ENCODE results near the gene PSMC2. TPM values are rescaled to one million over a fixed set of nuclear protein-coding genes. Genes with fewer than 3 reads are reported as not detected.

Gene PSMC2
- total RNA-seq, 1 experiment from 2014 or later: 121 TPM

- TF ChIP-seq ERG (CRISPR knock-in tag; IDR thresholded peaks at IDR 0.05): no peak
- TF ChIP-seq, protein P1, sequence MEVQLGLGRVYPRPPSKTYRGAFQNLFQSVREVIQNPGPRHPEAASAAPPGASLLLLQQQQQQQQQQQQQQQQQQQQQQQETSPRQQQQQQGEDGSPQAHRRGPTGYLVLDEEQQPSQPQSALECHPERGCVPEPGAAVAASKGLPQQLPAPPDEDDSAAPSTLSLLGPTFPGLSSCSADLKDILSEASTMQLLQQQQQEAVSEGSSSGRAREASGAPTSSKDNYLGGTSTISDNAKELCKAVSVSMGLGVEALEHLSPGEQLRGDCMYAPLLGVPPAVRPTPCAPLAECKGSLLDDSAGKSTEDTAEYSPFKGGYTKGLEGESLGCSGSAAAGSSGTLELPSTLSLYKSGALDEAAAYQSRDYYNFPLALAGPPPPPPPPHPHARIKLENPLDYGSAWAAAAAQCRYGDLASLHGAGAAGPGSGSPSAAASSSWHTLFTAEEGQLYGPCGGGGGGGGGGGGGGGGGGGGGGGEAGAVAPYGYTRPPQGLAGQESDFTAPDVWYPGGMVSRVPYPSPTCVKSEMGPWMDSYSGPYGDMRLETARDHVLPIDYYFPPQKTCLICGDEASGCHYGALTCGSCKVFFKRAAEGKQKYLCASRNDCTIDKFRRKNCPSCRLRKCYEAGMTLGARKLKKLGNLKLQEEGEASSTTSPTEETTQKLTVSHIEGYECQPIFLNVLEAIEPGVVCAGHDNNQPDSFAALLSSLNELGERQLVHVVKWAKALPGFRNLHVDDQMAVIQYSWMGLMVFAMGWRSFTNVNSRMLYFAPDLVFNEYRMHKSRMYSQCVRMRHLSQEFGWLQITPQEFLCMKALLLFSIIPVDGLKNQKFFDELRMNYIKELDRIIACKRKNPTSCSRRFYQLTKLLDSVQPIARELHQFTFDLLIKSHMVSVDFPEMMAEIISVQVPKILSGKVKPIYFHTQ (CRISPR knock-in tag; IDR thresholded peaks at IDR 0.05): no peak
- TF ChIP-seq OVOL2 (CRISPR knock-in tag; IDR thresholded peaks at IDR 0.05; ENCODE audit: borderline replicate concordance): no peak
- TF ChIP-seq CREB1 (CRISPR knock-in tag; IDR thresholded peaks at IDR 0.05): no peak
- TF ChIP-seq ZNF396 (CRISPR knock-in tag; IDR thresholded peaks at IDR 0.05; ENCODE audit: borderline replicate concordance): no peak
- TF ChIP-seq TP53 (CRISPR knock-in tag; IDR thresholded peaks at IDR 0.05): no peak
- no peak for TF ChIP-seq ZNF317 (CRISPR knock-in tag; IDR thresholded peaks at IDR 0.05; ENCODE audit: borderline replicate concordance, low read depth)
- no peak for TF ChIP-seq ZNF232 (CRISPR knock-in tag; IDR thresholded peaks at IDR 0.05)
These were observed 46.0 kb upstream of the PSMC2 start (continued) for GRCh38 chr7:103301441-103301840.

DNA sequence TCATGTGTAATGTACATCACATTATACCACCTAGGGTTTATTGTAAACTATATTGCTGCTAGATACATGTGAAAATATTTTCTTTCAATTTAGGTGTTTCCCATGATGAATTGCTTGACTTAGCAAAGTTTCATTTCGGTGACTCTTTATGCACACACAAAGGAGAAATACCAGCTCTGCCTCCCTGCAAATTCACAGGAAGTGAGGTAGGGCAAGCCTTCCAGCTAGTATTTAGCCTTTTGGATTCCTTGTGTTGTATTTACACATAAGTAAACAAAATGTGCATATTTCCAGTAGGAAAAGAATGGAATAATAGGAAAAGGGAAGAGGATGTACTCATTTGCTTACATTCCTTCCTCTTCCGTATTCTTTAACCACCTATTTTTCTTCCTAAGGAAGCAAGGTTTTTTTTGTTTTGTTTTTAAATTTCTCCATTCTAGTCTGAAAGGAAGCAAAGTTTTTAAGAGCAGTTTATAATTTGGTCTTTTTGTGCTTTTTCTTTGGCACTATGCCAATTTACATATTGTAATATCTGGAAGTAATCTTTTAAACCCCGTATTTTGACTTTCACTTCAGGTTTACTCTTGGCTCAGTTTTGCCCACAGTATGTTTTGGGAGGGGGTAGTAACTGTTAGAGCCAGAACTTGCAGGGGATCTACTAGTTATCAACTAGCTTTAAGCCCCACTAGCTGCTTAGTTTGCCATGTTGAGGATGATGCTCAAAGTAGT, 39.8 kb upstream of the PSMC2 start:
- ATAC-seq: no peak
- Mint-ChIP-seq H3K27me3 (ENCODE audit: low read depth) (no peaks in the 10 kb centered on the region), H3K9me3 (no peaks in the 10 kb centered on the region), H3K36me3 (peaks cover 78% of the 10 kb centered on the region), H3K4me1 (no peaks in the 10 kb centered on the region), H3K27ac (no peak overlapping the region), H3K4me3 (no peak overlapping the region)
- POLR2A ChIA-PET: no interaction called here
- TF ChIP-seq FOXP1 (CRISPR knock-in tag; IDR thresholded peaks at IDR 0.05; ENCODE audit: borderline replicate concordance): no peak
- no peak for TF ChIP-seq CREM (CRISPR knock-in tag; IDR thresholded peaks at IDR 0.05)
- TF ChIP-seq, protein P2, sequence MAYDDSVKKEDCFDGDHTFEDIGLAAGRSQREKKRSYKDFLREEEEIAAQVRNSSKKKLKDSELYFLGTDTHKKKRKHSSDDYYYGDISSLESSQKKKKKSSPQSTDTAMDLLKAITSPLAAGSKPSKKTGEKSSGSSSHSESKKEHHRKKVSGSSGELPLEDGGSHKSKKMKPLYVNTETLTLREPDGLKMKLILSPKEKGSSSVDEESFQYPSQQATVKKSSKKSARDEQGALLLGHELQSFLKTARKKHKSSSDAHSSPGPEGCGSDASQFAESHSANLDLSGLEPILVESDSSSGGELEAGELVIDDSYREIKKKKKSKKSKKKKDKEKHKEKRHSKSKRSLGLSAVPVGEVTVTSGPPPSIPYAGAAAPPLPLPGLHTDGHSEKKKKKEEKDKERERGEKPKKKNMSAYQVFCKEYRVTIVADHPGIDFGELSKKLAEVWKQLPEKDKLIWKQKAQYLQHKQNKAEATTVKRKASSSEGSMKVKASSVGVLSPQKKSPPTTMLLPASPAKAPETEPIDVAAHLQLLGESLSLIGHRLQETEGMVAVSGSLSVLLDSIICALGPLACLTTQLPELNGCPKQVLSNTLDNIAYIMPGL (CRISPR knock-in tag; IDR thresholded peaks at IDR 0.05): no peak
- TF ChIP-seq, protein P1 (CRISPR knock-in tag; IDR thresholded peaks at IDR 0.05): no peak
- no peak for TF ChIP-seq ZNF121 (CRISPR knock-in tag; IDR thresholded peaks at IDR 0.05)
- TF ChIP-seq E2F4 (CRISPR knock-in tag; IDR thresholded peaks at IDR 0.05; ENCODE audit: borderline replicate concordance, low read depth): no peak
- no peak for TF ChIP-seq GTF2I (CRISPR knock-in tag; conservative IDR thresholded peaks at IDR 0.05)
- no peak for TF ChIP-seq ZNF396 (CRISPR knock-in tag; IDR thresholded peaks at IDR 0.05; ENCODE audit: borderline replicate concordance)
- no peak for TF ChIP-seq ATF1 (CRISPR knock-in tag; IDR thresholded peaks at IDR 0.05)
- TF ChIP-seq, protein P3, sequence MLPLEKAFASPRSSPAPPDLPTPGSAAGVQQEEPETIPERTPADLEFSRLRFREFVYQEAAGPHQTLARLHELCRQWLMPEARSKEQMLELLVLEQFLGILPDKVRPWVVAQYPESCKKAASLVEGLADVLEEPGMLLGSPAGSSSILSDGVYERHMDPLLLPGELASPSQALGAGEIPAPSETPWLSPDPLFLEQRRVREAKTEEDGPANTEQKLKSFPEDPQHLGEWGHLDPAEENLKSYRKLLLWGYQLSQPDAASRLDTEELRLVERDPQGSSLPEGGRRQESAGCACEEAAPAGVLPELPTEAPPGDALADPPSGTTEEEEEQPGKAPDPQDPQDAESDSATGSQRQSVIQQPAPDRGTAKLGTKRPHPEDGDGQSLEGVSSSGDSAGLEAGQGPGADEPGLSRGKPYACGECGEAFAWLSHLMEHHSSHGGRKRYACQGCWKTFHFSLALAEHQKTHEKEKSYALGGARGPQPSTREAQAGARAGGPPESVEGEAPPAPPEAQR (CRISPR knock-in tag; IDR thresholded peaks at IDR 0.05): no peak
- no peak for TF ChIP-seq KAT7 (CRISPR knock-in tag; IDR thresholded peaks at IDR 0.05; ENCODE audit: borderline replicate concordance)
- no peak for TF ChIP-seq GABPB1 (CRISPR knock-in tag; IDR thresholded peaks at IDR 0.05)
- TF ChIP-seq, protein P4, sequence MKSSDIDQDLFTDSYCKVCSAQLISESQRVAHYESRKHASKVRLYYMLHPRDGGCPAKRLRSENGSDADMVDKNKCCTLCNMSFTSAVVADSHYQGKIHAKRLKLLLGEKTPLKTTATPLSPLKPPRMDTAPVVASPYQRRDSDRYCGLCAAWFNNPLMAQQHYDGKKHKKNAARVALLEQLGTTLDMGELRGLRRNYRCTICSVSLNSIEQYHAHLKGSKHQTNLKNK (CRISPR knock-in tag; IDR thresholded peaks at IDR 0.05): no peak
- CTCF ChIA-PET: no interaction called here
- DNase-seq (ENCODE audit: low spot score): no peak

Data from WTC11 (cell line).